GM12875 (cell line): ENCODE data around the gene FADS3.

Experiments used
- H3K4me3 ChIP-seq: one replicate; pipeline ENCODE4 v1.5.1; 2011; ENCODE audit warnings: low read depth, low read length, control low read depth
- CTCF ChIP-seq: IDR thresholded peaks from 2 replicates; pipeline ENCODE4 v1.5.1; 2011; ENCODE audit warnings: low read depth, mild to moderate bottlenecking, control low read depth, inconsistent platforms, low read length, moderate library complexity, borderline replicate concordance; ENCODE audit not compliant: insufficient read depth

Gene FADS3

GRCh38 chr11:61912991-61913698 is 21.8 kb upstream of the FADS3 start:
- no peak for TF ChIP-seq CTCF
- no peak overlapping the region for H3K4me3 ChIP-seq

GRCh38 chr11:61912530-61912898 is 21.2 kb upstream of the FADS3 start:
- H3K4me3 ChIP-seq, result no peak overlapping the region
- TF ChIP-seq CTCF, result no peak

GRCh38 chr11:61911701-61912529 is 20.6 kb upstream of the FADS3 start:
- TF ChIP-seq CTCF, result no peak
- no peak overlapping the region for H3K4me3 ChIP-seq

- no peak for TF ChIP-seq CTCF
- H3K4me3 ChIP-seq, result no peak overlapping the region
These were observed 19.9 kb upstream of the FADS3 start for GRCh38 chr11:61911128-61911700.

- no peak for TF ChIP-seq CTCF
- no peak overlapping the region for H3K4me3 ChIP-seq
These were observed 19.1 kb upstream of the FADS3 start for GRCh38 chr11:61910187-61911127.

GRCh38 chr11:61908730-61909316 is 17.5 kb upstream of the FADS3 start:
- no peak for TF ChIP-seq CTCF
- H3K4me3 ChIP-seq, result no peak overlapping the region
